Thymus (tissue), 11 donors: ENCODE data around the gene INO80E. TPM values are rescaled to one million over a fixed set of nuclear protein-coding genes. Genes with fewer than 3 reads are reported as not detected.

Experiments used
- DNase-seq, 9 donors: peaks; one replicate each; pipeline ENCODE4 v3.0.0-alpha.2; 2013; ENCODE audit warnings: low spot score in 9 of 9, low read depth in 6 of 9, missing footprints in 1 of 9
- H3K27ac ChIP-seq, 2 donors: one replicate each; pipeline ENCODE4 v1.5.1; 2013; ENCODE audit warnings: control low read depth in 1 of 2, low read depth in 1 of 2, low read length in 1 of 2, mild to moderate bottlenecking in 1 of 2, moderate library complexity in 1 of 2
- H3K27me3 ChIP-seq, 2 donors: one replicate each; pipeline ENCODE4 v1.5.1; 2013; ENCODE audit warnings: low read length in 1 of 2; ENCODE audit not compliant: control insufficient read depth in 2 of 2, insufficient read depth in 1 of 2
- H3K36me3 ChIP-seq, 2 donors: one replicate each; pipeline ENCODE4 v1.5.1; 2013; ENCODE audit warnings: low read length in 1 of 2, mild to moderate bottlenecking in 1 of 2, moderate library complexity in 1 of 2; ENCODE audit not compliant: control insufficient read depth in 2 of 2, insufficient read depth in 2 of 2
- H3K4me1 ChIP-seq, 2 donors: one replicate each; pipeline ENCODE4 v1.5.1; 2013; ENCODE audit warnings: low read length in 2 of 2; ENCODE audit not compliant: control insufficient read depth in 2 of 2, insufficient read depth in 2 of 2
- H3K4me3 ChIP-seq, 2 donors: one replicate each; pipeline ENCODE4 v1.5.1; 2013; ENCODE audit warnings: low read length in 2 of 2, control low read depth in 1 of 2, mild to moderate bottlenecking in 1 of 2
- H3K9me3 ChIP-seq, 2 donors: one replicate each; pipeline ENCODE4 v1.5.1; 2013; ENCODE audit warnings: low read length in 1 of 2, mild to moderate bottlenecking in 1 of 2; ENCODE audit not compliant: control insufficient read depth in 2 of 2, insufficient read depth in 1 of 2
- WGBS: extraction: QIAGEN DNeasy Blood & Tissue Kit; methylation state at CpG from one replicate; pipeline ENCODE4 v1.1.7; 2013; 5-methylcytosine and 5-hydroxymethylcytosine counted together
- polyA plus RNA-seq: library from polyadenylated mRNA; stranded (reverse); fragments of 200-250 nt; gene quantifications from one replicate; pipeline ENCODE4 v1.2.3, GENCODE V29; 2013
- total RNA-seq: library from RNA; stranded (reverse); fragments of 120-200 nt; gene quantifications from one replicate; pipeline ENCODE4 v1.2.4, GENCODE V29; 2013
- donor health status: healthy.

Gene INO80E
- total and polyA plus RNA-seq, 2 donors: 48.1 to 84.5 TPM

DNA sequence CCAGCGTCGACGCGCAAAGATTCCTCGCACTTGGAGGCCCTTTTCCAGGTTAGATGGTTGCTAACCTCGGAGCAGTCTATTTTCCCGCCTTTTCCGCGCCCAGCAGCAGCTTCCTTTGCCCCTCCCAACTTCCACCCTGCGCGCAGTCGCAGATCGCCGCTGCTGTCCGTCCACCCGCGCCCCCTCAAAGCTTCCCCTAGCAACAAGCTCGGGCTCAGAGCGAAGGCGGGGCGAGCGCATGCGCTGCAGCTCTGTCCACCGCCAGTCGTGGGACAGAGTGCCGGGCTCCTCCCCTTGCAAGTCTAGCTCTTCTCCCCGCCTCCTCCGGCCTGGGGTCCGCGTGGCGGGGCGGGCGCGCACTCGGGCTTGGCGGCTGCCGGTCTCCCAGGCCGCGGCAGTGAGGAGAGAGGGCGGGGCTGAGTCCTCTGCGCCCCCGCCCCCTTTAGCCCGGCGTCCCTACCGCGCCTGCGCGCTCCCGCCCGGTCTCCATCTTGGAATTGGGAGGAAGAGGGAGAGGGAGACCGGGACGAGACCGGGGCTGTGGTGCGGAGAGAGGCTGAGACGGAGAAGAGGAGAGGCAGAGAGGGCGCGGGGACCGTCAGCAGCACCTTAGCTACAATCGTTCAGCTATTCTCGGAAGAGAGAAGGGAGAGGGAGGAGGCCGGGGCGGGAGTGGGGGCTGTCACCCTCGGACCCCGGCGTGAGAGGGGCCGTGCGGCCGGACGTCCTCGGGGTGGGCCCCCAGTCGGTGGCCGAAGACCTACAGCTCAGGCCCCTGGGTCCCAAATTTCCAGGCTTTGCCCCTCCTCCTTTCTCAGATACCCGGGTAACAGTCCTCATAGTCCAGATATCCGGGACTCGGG, 22.4 kb upstream of the INO80E start, which contains the start of gene TAOK2:
TSS of gene TAOK2 (plus strand) at position 485 of the 863 bp plus-strand sequence. CDS start 3,905 bp downstream, outside the sequence.
- H3K9me3 ChIP-seq: peaks cover 0 to 5% of the 10 kb centered on the region in 2 donors
- H3K27ac ChIP-seq: peak within 1 kb of the TSS; percentile 88 to 91
- peak within 1 kb of the TSS; percentile 94 to 99 for H3K4me3 ChIP-seq
- peaks cover 14 to 25% of the 10 kb centered on the region in 2 donors for H3K36me3 ChIP-seq
- no peaks in the 10 kb centered on the region for H3K27me3 ChIP-seq
- 4% methylated on average over 75 of the region's 75 CpGs for WGBS
- peaks cover 22 to 36% of the 10 kb centered on the region in 2 donors for H3K4me1 ChIP-seq
- peak; percentile 82 to 96 (median 90) for DNase-seq

DNA sequence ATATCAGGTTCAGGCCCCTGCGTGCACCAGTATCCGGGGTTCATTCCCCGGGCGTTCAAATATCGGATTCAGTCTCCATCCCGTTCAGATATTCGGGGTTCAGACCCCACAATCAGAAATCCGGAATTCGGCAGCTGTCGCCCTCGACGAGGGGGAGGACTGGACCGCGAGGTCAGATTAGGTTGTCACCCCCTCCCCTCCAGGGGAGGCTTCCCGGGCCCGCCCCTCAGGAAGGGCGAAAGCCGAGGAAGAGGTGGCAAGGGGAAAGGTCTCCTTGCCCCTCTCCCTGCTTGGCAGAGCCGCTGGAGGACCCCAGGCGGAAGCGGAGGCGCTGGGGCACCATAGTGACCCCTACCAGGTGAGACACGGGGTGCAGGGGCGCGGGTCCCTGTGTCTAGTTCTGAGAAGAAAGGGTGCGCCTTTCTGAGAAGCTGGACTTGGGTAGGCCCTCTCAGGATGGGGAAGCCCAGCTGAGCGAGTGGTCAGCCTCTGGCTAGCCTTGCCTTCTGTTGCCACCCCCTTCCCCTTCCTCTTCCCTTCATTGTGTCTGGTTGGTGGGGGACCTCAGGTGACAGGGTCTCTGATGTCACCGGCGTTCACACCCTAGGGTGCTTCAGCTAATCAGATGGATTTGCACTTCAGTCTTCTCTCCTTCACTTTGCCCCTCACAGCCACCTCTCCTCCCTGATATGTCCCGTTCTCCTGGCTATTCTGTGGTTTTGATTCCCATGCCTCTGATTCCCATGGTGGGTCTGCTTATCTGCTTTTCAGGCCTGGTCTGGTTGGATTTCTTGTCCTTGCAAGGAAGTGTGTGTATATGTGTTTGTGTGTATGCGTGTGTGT, 21.5 kb upstream of the INO80E start:
- no peaks in the 10 kb centered on the region for H3K27me3 ChIP-seq
- peak in 1 of 9 donors; percentile 42 for DNase-seq
- H3K4me1 ChIP-seq: peaks cover 22 to 36% of the 10 kb centered on the region in 2 donors
- H3K4me3 ChIP-seq: peak overlapping the region; percentile 94 to 99
- 4% methylated on average over 31 of the region's 31 CpGs for WGBS
- peak overlapping the region; percentile 48 to 88 for H3K27ac ChIP-seq
- H3K36me3 ChIP-seq: peaks cover 19 to 27% of the 10 kb centered on the region in 2 donors
- peaks cover 0 to 5% of the 10 kb centered on the region in 2 donors for H3K9me3 ChIP-seq

DNA sequence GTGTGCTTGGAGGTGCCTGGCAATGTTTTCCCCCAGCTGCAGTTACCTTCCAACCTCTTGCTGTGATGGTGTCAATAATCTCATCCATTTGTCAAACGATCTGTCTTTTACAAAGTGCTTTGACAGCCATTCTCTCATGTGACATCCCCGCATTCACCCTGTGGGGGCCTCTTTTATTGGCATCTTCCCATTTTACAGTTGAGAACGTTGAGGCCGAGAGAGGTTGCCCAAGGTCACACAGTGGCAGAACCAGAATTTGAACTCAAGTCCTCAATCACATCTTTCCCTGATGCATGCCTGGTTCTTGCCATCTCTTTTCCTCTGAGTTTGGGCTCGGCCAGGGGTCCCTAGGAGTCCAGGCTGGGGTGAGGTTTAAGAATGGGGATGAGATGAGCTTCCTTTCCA, 20.9 kb upstream of the INO80E start:
- WGBS: 82% methylated on average over 5 of the region's 5 CpGs
- Histone ChIP-seq H3K36me3 (peaks cover 26 to 32% of the 10 kb centered on the region in 2 donors), H3K27ac (peak overlapping the region in 1 of 2 donors; percentile 88), H3K9me3 (peaks cover 0 to 5% of the 10 kb centered on the region in 2 donors), H3K4me3 (peak overlapping the region; percentile 94 to 99), H3K27me3 (no peaks in the 10 kb centered on the region), H3K4me1 (peaks cover 22 to 36% of the 10 kb centered on the region in 2 donors)
- DNase-seq: no peak

DNA sequence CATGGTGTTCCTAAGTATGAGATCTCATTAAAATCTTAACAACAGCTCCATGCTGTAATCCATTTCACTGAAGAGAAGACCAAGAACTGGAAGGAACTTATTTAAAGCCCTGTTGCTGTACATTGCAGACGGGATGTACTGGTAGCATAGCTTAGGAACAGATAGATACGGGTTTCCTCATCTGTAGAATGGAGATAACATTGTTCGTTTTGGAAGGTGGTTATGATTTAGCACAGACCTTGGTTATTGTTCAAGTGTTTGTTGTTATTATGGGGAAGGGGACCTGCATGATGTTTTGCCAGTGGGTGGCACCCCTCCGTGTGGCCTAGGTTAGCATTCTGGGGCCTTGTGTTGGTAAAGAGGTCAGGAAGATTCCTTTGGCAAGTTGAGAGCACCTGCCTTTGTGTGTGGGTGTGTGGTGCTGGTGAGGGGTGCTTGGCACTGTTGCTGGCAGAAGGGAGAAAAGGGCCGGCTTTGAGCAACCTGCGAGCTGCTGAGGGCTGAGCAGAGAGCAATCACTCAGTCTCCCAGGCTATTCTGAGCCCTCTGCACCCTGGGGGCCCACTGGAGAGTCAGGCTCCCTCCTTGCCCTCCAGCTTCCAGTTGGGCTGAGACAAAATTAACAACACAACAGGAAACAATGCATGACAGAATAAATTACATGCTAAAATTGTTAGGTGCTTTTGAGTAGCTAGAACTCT, 20.1 kb upstream of the INO80E start:
- Histone ChIP-seq H3K9me3 (peaks cover 0 to 5% of the 10 kb centered on the region in 2 donors), H3K27ac (peak overlapping the region; percentile 27 to 55), H3K4me3 (peak overlapping the region; percentile 3 to 5), H3K4me1 (peaks cover 22 to 36% of the 10 kb centered on the region in 2 donors), H3K27me3 (no peaks in the 10 kb centered on the region), H3K36me3 (peaks cover 30 to 40% of the 10 kb centered on the region in 2 donors)
- peak in 1 of 9 donors; percentile 30 for DNase-seq
- WGBS: 51% methylated on average over 6 of the region's 6 CpGs

DNA sequence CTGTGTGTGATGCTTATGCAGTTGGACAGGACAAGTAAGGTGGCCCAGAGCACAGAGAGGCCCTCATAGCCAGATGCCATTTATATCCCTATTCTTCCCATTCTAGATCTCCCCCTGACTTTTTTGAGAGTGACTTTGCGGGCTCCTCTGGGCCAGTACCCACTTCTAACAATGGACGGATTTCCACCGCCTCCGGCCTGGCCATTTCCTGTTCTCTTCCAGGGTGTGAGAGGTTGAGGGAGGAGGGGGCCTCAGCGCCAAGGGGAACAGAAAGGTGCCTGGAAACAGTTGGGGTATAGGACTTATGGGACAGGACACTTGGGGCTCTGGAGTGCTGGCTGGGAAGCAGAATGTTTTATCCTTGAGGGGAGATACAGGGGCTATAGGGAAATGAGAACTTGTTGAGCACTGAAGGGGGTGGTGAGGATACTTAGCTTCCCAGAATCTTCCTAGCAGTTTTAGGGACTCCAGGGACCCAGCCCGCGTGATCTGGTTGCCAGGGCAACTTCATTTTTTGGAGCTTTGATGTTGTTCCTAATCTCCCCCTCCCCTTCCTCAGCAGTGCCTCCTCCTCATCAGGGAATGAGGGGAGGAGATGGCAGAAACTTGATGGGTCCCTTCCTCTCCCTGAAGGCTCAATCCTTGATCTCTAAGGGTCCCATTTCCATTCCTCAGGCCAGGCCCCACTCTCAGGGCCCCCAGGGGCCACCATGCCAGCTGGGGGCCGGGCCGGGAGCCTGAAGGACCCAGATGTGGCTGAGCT, 18.8 kb upstream of the INO80E start:
- 95% methylated on average over 9 of the region's 9 CpGs for WGBS
- H3K4me3 ChIP-seq: no peak overlapping the region
- peaks cover 39 to 49% of the 10 kb centered on the region in 2 donors for H3K36me3 ChIP-seq
- peaks cover 0 to 5% of the 10 kb centered on the region in 2 donors for H3K9me3 ChIP-seq
- peaks cover 22 to 36% of the 10 kb centered on the region in 2 donors for H3K4me1 ChIP-seq
- H3K27me3 ChIP-seq: no peaks in the 10 kb centered on the region
- no peak for DNase-seq
- no peak overlapping the region for H3K27ac ChIP-seq

DNA sequence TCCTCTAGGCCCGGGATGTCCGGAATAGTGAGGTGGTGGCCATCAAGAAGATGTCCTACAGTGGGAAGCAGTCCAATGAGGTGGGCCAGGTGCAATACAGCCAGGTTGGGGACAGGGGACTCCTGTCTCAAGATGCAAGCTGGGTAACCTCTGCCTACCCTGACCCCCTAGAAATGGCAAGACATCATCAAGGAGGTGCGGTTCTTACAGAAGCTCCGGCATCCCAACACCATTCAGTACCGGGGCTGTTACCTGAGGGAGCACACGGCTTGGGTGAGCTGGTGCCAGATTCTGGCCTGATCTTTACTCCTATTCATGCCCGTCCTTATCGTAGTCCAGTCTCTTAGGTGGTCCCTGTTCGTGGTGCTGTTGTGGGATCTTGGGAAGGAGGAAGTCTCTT, 18.0 kb upstream of the INO80E start:
- Histone ChIP-seq H3K36me3 (peaks cover 47 to 57% of the 10 kb centered on the region in 2 donors), H3K27me3 (no peaks in the 10 kb centered on the region), H3K4me1 (peaks cover 22 to 29% of the 10 kb centered on the region in 2 donors), H3K4me3 (no peak overlapping the region), H3K27ac (no peak overlapping the region), H3K9me3 (peaks cover 0 to 3% of the 10 kb centered on the region in 2 donors)
- no peak for DNase-seq
- 98% methylated on average over 9 of the region's 9 CpGs for WGBS

DNA sequence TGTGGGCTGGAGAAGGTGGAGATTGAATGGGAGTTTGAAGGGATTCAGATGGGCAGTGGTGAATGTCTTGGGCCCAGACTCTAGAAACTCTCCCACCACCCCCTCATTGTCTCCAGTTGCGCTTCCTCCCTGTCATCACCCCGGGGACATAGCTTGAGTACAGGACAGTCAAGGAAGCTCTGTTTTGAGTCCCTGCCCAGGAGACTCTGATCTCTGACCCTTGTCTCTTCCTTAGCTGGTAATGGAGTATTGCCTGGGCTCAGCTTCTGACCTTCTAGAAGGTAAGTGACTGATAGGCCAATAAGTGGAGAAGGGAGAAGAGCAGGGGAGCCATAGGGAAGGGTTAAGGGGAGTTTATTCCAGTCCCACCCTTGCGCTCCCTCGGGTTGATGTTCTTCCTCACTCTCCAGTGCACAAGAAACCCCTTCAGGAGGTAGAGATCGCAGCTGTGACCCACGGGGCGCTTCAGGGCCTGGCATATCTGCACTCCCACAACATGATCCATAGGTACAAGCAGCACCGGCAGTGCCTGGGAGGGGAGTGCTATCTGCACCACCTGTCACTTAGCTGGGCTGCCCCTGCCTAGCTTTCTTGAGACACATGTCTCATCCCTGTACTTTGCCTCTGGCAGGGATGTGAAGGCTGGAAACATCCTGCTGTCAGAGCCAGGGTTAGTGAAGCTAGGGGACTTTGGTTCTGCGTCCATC, 17.3 kb upstream of the INO80E start:
- DNase-seq: no peak
- 98% methylated on average over 9 of the region's 9 CpGs for WGBS
- Histone ChIP-seq H3K9me3 (no peaks in the 10 kb centered on the region), H3K27me3 (no peaks in the 10 kb centered on the region), H3K4me1 (peaks cover 22 to 25% of the 10 kb centered on the region in 2 donors), H3K27ac (no peak overlapping the region), H3K36me3 (peaks cover 53 to 64% of the 10 kb centered on the region in 2 donors), H3K4me3 (no peak overlapping the region)
